Measurements from ENCODE around the gene APELA.
"Not testable (repeated sequence)": the region's sequence is repeated elsewhere in the genome, so short reads cannot be mapped to it uniquely, and the experiment has no call there.

DNA sequence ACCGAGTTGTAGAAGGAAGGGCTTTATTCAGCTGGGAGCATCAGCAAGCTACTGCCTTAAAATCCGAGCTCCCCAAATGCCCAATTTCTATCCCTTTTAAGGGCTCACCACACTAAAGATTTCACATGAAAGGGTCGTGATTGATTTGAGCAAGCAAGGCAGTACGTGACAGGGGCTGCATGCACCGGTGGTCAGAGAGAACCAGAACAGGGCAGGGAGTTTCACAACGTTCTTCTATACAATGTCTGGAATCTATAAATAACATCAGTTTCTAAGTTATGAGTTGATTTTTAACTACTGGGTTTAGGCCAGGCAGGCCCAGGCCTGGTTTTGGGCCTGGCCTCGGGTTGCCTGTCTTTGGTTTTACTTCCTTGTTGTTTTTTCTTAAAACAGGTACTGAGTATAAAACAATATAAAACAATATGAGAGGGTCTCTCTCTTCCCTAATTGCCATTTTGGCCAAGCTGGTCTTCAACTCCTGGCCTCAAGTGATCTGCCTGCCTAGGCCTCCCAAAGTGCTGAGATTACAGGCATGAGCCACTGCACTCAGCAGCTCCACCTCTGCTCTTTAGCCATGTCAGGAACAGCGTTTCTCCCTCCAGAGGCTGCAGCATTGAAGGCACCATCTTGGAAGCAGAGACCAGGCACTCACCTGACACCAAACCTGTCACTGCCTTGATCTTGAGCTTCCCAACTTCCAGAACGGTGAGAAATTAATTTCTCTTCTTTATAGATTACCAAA lies 59.1 kb downstream of the APELA start:
- TF ChIP-seq, protein P1, sequence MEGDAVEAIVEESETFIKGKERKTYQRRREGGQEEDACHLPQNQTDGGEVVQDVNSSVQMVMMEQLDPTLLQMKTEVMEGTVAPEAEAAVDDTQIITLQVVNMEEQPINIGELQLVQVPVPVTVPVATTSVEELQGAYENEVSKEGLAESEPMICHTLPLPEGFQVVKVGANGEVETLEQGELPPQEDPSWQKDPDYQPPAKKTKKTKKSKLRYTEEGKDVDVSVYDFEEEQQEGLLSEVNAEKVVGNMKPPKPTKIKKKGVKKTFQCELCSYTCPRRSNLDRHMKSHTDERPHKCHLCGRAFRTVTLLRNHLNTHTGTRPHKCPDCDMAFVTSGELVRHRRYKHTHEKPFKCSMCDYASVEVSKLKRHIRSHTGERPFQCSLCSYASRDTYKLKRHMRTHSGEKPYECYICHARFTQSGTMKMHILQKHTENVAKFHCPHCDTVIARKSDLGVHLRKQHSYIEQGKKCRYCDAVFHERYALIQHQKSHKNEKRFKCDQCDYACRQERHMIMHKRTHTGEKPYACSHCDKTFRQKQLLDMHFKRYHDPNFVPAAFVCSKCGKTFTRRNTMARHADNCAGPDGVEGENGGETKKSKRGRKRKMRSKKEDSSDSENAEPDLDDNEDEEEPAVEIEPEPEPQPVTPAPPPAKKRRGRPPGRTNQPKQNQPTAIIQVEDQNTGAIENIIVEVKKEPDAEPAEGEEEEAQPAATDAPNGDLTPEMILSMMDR (IDR thresholded peaks at IDR 0.05; ENCODE audit: low read length), result not testable (repeated sequence)
- not testable (repeated sequence) for TF ChIP-seq EZH2 (optimal IDR thresholded peaks at IDR 0.05; ENCODE audit: low read depth, low read length); EZH2phosphoT487 (IDR thresholded peaks at IDR 0.05; ENCODE audit: low read length)

Data from MM.1S (cell line).